GM11168 (cell line): ENCODE results near the gene PCDHB16.
"Not testable (repeated sequence)": the region's sequence is repeated elsewhere in the genome, so short reads cannot be mapped to it uniquely, and the experiment has no call there.

Experiments used
- in situ Hi-C: fragments of 300-500 bp; cut with MboI; formaldehyde crosslinking; loops from one replicate; pipeline ENCODE4 v1.12.0; 2022; ENCODE audit warnings: low sequenced_read_pairs; ENCODE audit not compliant: unreplicated experiment

PCDHB16 gene

DNA sequence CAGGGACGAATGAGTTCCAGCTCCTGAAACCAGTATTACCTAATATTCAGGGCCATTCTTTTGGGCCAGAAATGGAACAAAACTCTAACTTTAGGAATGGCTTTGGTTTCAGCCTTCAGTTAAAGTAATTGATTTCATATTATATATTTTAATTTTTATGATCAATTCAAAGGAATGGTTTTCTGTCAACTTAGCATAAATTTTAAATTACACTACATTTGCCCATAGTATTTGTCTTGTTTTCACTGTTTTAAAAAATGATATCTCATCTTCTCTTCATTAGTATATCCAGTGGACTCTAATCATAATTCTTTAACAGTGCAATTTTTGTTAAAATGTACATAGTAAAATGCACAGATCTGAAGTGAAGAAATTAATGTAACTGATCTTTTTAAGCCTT, 1.9 kb upstream of the PCDHB16 start:
- in situ Hi-C loops, result no loop called here

DNA sequence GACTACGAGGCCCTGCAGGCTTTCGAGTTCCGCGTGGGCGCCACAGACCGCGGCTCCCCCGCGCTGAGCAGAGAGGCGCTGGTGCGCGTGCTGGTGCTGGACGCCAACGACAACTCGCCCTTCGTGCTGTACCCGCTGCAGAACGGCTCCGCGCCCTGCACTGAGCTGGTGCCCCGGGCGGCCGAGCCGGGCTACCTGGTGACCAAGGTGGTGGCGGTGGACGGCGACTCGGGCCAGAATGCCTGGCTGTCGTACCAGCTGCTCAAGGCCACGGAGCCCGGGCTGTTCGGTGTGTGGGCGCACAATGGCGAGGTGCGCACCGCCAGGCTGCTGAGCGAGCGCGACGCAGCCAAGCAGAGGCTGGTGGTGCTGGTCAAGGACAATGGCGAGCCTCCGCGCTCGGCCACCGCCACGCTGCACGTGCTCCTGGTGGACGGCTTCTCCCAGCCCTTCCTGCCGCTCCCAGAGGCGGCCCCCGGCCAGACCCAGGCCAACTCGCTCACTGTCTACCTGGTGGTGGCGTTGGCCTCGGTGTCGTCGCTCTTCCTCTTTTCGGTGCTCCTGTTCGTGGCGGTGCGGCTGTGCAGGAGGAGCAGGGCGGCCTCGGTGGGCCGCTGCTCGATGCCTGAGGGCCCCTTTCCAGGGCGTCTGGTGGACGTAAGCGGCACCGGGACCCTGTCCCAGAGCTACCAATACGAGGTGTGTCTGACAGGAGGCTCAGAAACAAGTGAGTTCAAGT, 2.1 kb downstream of the PCDHB16 start:
- in situ Hi-C loops, result not testable (repeated sequence)

DNA sequence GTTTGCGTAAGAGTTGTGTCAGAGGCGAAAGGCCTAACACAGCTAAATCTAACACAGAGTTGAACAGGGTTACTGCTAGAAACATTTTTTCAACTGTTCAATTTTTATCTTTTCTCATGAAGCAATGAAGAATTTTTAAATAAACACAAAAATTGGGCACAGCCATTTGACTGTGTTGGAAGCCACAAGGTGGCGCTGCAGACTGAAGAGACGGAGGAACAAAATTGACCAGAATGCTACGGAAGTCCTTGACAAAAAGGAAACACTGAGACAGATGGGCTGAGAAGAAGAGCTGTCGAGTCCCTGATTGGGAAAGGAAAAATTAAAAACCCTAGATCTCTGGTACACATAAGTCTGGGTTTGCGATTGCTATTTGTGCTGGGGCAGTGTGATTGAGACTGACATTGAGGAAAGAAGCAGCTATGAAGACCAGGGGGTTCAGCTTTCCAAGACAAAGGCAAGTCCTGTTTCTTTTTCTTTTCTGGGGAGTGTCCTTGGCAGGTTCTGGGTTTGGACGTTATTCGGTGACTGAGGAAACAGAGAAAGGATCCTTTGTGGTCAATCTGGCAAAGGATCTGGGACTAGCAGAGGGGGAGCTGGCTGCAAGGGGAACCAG, 4.8 kb downstream of the PCDHB16 start, which contains the start of gene PCDHB9:
Gene PCDHB9 (plus strand): TSS at position 265 of the 616 bp plus-strand sequence. CDS start 158 bp downstream, at position 423.
- in situ Hi-C loops, result no loop called here

DNA sequence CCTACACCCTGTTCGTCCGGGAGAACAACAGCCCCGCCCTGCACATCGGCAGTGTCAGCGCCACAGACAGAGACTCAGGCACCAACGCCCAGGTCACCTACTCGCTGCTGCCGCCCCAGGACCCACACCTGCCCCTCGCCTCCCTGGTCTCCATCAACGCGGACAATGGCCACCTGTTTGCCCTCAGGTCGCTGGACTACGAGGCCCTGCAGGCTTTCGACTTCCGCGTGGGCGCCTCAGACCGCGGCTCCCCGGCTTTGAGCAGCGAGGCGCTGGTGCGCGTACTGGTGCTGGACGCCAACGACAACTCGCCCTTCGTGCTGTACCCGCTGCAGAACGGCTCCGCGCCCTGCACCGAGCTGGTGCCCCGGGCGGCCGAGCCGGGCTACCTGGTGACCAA, 6.5 kb downstream of the PCDHB16 start:
- in situ Hi-C loops, result not testable (repeated sequence)

DNA sequence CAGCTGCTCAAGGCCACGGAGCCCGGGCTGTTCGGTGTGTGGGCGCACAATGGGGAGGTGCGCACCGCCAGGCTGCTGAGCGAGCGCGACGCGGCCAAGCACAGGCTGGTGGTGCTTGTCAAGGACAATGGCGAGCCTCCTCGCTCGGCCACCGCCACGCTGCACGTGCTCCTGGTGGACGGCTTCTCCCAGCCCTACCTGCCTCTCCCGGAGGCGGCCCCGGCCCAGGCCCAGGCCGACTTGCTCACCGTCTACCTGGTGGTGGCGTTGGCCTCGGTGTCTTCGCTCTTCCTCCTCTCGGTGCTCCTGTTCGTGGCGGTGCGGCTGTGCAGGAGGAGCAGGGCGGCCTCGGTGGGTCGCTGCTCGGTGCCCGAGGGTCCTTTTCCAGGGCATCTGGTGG, 6.9 kb downstream of the PCDHB16 start:
- in situ Hi-C loops, result not testable (repeated sequence)

DNA sequence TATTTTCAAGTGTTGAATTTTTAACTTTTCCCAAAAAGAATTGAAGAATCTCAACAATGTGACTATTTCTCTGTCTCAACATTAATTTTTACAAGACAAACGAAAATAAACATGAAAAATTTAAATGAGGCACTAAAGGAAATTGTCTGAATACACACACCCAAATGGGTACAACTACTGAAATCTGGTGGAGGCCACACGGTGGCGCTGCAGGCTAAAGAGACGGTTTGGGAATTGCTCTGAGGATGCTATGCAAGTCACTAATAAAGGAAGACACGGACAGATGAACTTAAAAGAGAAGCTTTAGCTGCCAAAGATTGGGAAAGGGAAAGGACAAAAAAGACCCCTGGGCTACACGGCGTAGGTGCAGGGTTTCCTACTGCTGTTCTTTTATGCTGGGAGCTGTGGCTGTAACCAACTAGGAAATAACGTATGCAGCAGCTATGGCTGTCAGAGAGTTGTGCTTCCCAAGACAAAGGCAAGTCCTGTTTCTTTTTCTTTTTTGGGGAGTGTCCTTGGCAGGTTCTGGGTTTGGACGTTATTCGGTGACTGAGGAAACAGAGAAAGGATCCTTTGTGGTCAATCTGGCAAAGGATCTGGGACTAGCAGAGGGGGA, 10.0 kb downstream of the PCDHB16 start, which contains the start of gene PCDHB10:
Gene PCDHB10 (plus strand): TSS at position 244 of the 616 bp plus-strand sequence. CDS start 200 bp downstream, at position 444.
- in situ Hi-C loops, result no loop called here

DNA sequence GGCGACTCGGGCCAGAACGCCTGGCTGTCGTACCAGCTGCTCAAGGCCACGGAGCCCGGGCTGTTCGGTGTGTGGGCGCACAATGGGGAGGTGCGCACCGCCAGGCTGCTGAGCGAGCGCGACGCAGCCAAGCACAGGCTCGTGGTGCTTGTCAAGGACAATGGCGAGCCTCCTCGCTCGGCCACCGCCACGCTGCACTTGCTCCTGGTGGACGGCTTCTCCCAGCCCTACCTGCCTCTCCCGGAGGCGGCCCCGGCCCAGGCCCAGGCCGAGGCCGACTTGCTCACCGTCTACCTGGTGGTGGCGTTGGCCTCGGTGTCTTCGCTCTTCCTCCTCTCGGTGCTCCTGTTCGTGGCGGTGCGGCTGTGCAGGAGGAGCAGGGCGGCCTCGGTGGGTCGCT, 12.1 kb downstream of the PCDHB16 start:
- in situ Hi-C loops, result not testable (repeated sequence)

DNA sequence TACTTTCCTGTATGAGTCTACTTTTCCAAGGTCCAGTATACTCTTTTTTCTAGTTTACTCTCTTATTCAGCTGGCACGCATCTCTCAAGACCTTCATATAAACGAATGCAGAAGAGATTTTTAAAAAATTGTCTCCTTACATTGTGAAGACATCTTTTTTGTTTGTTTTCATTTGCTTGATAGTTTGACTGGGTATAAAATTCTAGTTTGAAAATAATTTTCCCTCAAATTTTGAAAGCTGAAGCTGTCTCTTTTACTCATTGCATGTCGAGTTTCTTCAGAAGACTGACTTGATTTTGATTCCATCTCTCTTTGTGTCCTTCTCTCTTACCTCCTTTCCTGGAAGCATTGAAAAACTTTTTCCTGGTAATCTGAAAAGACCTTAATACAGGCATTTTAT, 14.2 kb downstream of the PCDHB16 start:
- in situ Hi-C loops, result no loop called here

DNA sequence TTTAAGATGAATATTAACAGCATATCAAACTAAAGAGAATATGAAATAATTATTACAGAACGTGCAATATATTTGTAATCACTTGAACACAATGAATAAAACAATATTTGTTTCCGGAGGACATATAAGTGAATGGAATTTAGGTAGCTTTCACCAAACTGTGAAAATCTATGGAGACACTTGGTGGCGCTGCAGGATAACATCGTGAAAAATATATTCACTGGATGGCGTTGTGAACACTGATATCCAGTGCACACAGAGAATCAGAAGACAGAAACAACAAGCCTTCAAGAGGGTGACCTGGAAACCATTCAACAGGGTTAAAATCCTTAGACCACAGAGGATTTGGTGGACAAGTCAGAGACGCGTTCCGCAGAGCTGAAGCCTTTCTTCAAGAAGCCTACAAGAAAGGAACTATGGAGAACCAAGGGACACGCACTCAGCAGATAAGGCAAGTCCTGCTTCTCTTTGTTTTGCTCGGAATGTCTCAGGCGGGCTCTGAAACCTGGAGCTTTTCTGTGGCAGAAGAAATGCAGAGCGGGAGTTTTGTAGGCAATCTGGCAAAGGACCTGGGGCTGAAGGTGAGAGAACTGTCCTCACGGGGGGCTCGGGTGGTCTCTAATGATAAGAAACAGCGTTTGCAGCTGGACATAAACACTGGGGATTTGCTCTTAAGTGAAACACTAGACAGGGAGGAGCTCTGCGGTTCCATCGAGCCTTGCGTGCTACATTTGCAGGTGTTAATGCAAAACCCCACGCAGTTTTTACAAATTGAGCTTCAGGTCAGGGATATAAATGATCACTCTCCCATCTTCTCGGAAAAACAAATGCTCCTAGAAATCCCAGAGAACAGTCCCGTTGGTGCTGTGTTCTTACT, 17.4 kb downstream of the PCDHB16 start, which contains the start of gene PCDHB11:
Gene PCDHB11 (plus strand): TSS at position 269 of the 877 bp plus-strand sequence. CDS start 148 bp downstream, at position 417.
- in situ Hi-C loops, result no loop called here

DNA sequence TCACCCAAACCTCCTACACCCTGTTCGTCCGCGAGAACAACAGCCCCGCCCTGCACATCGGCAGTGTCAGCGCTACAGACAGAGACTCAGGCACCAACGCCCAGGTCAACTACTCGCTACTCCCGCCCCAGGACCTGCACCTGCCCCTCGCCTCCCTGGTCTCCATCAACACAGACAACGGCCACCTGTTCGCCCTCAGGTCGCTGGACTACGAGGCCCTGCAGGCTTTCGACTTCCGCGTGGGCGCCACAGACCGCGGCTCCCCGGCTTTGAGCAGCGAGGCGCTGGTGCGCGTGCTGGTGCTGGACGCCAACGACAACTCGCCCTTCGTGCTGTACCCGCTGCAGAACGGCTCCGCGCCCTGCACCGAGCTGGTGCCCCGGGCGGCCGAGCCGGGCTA, 18.9 kb downstream of the PCDHB16 start:
- in situ Hi-C loops, result not testable (repeated sequence)

DNA sequence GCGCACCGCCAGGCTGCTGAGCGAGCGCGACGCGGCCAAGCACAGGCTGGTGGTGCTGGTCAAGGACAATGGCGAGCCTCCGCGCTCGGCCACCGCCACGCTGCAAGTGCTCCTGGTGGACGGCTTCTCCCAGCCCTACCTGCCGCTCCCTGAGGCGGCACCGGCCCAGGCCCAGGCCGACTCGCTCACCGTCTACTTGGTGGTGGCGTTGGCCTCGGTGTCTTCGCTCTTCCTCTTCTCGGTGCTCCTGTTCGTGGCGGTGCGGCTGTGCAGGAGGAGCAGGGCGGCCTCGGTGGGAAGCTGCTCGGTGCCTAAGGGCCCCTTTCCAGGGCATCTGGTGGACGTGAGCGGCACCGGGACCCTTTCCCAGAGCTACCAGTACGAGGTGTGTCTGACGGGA, 19.5 kb downstream of the PCDHB16 start:
- in situ Hi-C loops, result not testable (repeated sequence)

DNA sequence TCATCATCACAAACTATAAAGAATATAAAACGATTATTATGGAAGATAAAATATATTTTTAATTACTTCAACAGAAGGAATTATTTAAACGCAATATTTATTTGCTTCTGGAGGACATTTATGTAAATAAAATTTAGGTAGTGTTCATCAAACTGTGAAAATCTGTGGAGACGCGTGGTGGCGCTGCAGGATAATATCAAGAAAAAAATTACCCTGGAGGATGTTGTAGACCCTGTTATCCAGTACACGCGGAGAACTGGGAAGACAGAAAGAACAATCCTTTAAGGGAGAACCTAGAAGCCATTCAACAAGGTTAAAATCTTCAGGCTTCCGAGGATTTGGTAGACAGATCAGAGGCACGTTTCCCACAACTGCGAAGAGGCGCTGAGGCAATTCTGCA, 26.3 kb downstream of the PCDHB16 start, which contains the start of gene PCDHB12:
Gene PCDHB12 (plus strand): TSS at position 242 of the 400 bp plus-strand sequence. CDS start 189 bp downstream, outside the sequence.
- in situ Hi-C loops, result no loop called here

DNA sequence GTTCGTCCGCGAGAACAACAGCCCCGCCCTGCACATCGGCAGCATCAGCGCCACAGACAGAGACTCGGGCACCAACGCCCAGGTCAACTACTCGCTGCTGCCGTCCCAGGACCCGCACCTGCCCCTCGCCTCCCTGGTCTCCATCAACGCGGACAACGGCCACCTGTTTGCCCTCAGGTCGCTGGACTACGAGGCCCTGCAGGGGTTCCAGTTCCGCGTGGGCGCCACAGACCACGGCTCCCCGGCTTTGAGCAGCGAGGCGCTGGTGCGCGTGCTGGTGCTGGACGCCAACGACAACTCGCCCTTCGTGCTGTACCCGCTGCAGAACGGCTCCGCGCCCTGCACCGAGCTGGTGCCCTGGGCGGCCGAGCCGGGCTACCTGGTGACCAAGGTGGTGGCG, 28.1 kb downstream of the PCDHB16 start:
- in situ Hi-C loops, result not testable (repeated sequence)

DNA sequence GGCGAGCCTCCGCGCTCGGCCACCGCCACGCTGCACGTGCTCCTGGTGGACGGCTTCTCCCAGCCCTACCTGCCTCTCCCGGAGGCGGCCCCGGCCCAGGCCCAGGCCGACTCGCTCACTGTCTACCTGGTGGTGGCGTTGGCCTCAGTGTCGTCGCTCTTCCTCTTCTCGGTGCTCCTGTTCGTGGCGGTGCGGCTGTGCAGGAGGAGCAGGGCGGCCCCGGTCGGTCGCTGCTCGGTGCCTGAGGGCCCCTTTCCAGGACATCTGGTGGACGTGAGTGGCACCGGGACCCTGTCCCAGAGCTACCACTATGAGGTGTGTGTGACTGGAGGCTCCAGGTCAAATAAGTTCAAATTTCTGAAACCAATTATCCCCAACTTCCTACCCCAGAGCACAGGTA, 28.7 kb downstream of the PCDHB16 start:
- in situ Hi-C loops, result not testable (repeated sequence)

DNA sequence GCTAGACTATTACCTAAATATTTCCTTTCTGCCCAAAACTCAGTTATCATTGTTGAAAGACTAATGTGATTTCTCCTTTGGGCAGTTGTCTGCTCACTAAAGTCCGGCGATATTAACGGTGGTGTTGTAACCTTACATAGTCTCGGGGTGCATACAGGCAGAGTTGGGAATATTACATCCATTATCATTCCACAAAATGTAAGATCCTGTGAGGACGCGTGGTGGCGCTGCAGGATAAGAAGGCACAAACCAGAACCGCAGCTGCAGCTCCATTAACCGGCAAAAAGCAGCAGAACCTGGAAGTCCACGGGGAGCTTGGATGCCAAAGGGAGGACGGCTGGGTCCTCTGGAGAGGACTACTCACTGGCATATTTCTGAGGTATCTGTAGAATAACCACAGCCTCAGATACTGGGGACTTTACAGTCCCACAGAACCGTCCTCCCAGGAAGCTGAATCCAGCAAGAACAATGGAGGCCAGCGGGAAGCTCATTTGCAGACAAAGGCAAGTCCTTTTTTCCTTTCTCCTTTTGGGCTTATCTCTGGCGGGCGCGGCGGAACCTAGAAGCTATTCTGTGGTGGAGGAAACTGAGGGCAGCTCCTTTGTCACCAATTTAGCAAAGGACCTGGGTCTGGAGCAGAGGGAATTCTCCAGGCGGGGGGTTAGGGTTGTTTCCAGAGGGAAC, 31.6 kb downstream of the PCDHB16 start, which contains the start of gene PCDHB13:
Gene PCDHB13 (plus strand): TSS at position 264 of the 684 bp plus-strand sequence. CDS start 205 bp downstream, at position 469.
- in situ Hi-C loops, result not testable (repeated sequence)

DNA sequence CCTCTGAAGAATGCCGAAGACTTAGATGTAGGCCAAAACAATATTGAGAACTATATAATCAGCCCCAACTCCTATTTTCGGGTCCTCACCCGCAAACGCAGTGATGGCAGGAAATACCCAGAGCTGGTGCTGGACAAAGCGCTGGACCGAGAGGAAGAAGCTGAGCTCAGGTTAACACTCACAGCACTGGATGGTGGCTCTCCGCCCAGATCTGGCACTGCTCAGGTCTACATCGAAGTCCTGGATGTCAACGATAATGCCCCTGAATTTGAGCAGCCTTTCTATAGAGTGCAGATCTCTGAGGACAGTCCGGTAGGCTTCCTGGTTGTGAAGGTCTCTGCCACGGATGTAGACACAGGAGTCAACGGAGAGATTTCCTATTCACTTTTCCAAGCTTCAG, 32.4 kb downstream of the PCDHB16 start:
- in situ Hi-C loops, result not testable (repeated sequence)

DNA sequence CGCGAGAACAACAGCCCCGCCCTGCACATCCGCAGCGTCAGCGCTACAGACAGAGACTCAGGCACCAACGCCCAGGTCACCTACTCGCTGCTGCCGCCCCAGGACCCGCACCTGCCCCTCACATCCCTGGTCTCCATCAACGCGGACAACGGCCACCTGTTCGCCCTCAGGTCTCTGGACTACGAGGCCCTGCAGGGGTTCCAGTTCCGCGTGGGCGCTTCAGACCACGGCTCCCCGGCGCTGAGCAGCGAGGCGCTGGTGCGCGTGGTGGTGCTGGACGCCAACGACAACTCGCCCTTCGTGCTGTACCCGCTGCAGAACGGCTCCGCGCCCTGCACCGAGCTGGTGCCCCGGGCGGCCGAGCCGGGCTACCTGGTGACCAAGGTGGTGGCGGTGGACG, 33.3 kb downstream of the PCDHB16 start:
- in situ Hi-C loops, result not testable (repeated sequence)

DNA sequence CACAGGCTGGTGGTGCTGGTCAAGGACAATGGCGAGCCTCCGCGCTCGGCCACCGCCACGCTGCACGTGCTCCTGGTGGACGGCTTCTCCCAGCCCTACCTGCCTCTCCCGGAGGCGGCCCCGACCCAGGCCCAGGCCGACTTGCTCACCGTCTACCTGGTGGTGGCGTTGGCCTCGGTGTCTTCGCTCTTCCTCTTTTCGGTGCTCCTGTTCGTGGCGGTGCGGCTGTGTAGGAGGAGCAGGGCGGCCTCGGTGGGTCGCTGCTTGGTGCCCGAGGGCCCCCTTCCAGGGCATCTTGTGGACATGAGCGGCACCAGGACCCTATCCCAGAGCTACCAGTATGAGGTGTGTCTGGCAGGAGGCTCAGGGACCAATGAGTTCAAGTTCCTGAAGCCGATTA, 33.8 kb downstream of the PCDHB16 start:
- in situ Hi-C loops, result not testable (repeated sequence)

DNA sequence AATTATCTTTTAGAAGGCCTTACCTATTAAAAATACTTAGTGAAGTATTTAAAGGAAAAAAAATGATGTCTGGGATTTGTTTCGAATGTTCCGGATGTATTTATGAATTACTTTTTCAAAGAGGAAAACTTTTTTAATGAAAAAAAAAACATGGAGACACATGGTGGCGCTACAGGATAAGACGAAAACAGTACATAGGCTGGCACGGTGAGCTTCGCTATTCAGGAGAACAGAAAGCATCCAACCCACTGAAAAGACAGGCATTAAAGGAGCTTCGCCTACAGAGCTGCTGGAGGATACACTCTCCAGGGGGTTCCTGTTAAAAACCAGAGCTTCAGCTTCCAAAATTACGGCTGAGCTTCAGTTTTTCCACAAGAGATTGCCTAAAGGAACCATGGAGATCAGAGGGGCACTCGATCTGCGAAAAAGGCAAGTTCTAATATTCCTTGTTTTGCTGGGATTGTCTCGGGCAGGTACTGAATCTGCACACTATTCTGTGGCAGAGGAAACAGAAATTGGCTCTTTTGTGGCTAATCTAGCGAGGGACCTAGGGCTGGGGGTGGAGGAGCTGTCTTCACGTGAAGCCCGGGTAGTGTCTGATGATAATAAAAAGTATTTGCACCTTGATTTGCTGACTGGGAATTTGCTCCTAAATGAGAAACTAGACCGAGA, 41.1 kb downstream of the PCDHB16 start, which contains the start of gene PCDHB14:
Gene PCDHB14 (plus strand): TSS at position 232 of the 672 bp plus-strand sequence. CDS start 163 bp downstream, at position 395.
- in situ Hi-C loops, result no loop called here
